Measurements from ENCODE around the gene RHPN2. TPM values are rescaled to one million over a fixed set of nuclear protein-coding genes. Genes with fewer than 3 reads are reported as not detected.
"Not testable (repeated sequence)": the region's sequence is repeated elsewhere in the genome, so short reads cannot be mapped to it uniquely, and the experiment has no call there.

Gene RHPN2
- total and polyA plus RNA-seq, 8 donors = 5.3 to 10.1 (median 8.8) TPM

GRCh38 chr19:32966750-32967149 lies 97.9 kb downstream of the RHPN2 start:
- H3K4me1 ChIP-seq = peaks cover 6 to 21% of the 10 kb centered on the region in 2 donors
- intact Hi-C loops (cut with DNase I) = no loop called here
- ATAC-seq (no peak), DNase-seq (no peak)
- TF ChIP-seq CTCF (IDR thresholded peaks at IDR 0.05) = no peak
- no peak overlapping the region for H3K27ac ChIP-seq
- peaks cover 0 to 48% of the 10 kb centered on the region in 2 donors for H3K36me3 ChIP-seq
- H3K9me3 ChIP-seq = no peaks in the 10 kb centered on the region
- H3K27me3 ChIP-seq = no peaks in the 10 kb centered on the region
- no peak overlapping the region for H3K4me3 ChIP-seq

GRCh38 chr19:32945260-32945659 lies 119.4 kb downstream of the RHPN2 start:
- H3K27ac ChIP-seq = no peak overlapping the region
- no peak overlapping the region for H3K4me3 ChIP-seq
- H3K4me1 ChIP-seq = no peaks in the 10 kb centered on the region
- H3K9me3 ChIP-seq = no peaks in the 10 kb centered on the region
- intact Hi-C loops (cut with DNase I) = no loop called here
- H3K27me3 ChIP-seq = no peaks in the 10 kb centered on the region
- H3K36me3 ChIP-seq = peaks cover 0 to 95% of the 10 kb centered on the region in 2 donors
- no peak for DNase-seq
- TF ChIP-seq CTCF (IDR thresholded peaks at IDR 0.05) = no peak
- ATAC-seq = no peak

- H3K4me3 ChIP-seq; H3K27me3 ChIP-seq; DNase-seq; H3K27ac ChIP-seq; H3K4me1 ChIP-seq; intact Hi-C loops (cut with DNase I); H3K9me3 ChIP-seq; ATAC-seq: not testable (repeated sequence)
- H3K36me3 ChIP-seq = peaks cover 0 to 89% of the 10 kb centered on the region in 2 donors
Measured at GRCh38 chr19:32941273-32941672, 123.4 kb downstream of the RHPN2 start.

DNA sequence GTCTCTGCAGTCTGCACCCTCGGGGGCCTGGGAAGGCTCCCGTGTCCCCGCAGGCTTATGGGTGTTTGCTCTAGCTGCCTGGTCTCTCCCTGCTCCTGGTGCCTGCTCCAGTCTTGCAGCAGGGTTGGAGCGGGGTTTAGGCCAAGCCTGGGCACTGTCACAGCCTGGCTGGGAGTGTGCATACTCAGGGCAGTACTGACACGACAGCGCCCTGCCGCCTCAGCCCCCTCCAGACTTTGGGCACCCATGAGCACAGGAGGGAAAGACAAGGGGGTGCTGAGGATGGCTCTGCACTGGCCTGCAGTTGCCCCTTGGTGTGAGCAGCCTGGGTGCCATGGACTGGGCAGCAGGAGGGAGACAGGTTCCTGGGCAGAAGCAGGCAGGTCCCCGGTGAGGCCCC lies 128.6 kb downstream of the RHPN2 start:
- no peaks in the 10 kb centered on the region for H3K9me3 ChIP-seq
- intact Hi-C loops (cut with DNase I) = no loop called here
- no peak for ATAC-seq

GRCh38 chr19:32935629-32936028 lies 129.1 kb downstream of the RHPN2 start:
- H3K36me3 ChIP-seq = peaks cover 0 to 77% of the 10 kb centered on the region in 2 donors

More for the DNA sequence above, 128.6 kb downstream of the RHPN2 start:
- Histone ChIP-seq H3K4me1 (no peaks in the 10 kb centered on the region), H3K27me3 (no peaks in the 10 kb centered on the region), H3K27ac (no peak overlapping the region), H3K4me3 (no peak overlapping the region), H3K36me3 (peaks cover 0 to 77% of the 10 kb centered on the region in 2 donors)
- TF ChIP-seq CTCF (IDR thresholded peaks at IDR 0.05) = no peak
- no peak for DNase-seq

More at GRCh38 chr19:32935629-32936028, 129.1 kb downstream of the RHPN2 start:
- DNase-seq (no peak), ATAC-seq (no peak)
- no peaks in the 10 kb centered on the region for H3K9me3 ChIP-seq
- no peaks in the 10 kb centered on the region for H3K4me1 ChIP-seq
- no peak overlapping the region for H3K4me3 ChIP-seq
- intact Hi-C loops (cut with DNase I) = no loop called here
- H3K27me3 ChIP-seq = no peaks in the 10 kb centered on the region
- no peak overlapping the region for H3K27ac ChIP-seq
- TF ChIP-seq CTCF (IDR thresholded peaks at IDR 0.05) = no peak
